ENCODE data around the gene PTPN23. TPM values are rescaled to one million over a fixed set of nuclear protein-coding genes. Genes with fewer than 3 reads are reported as not detected.

Gene PTPN23
- total and polyA plus RNA-seq, 10 of the 15 experiments (the other 5 are each of a cell fraction or from before 2014, with no cell fraction given), result 0.44 to 28.6 (median 4.4) TPM

DNA sequence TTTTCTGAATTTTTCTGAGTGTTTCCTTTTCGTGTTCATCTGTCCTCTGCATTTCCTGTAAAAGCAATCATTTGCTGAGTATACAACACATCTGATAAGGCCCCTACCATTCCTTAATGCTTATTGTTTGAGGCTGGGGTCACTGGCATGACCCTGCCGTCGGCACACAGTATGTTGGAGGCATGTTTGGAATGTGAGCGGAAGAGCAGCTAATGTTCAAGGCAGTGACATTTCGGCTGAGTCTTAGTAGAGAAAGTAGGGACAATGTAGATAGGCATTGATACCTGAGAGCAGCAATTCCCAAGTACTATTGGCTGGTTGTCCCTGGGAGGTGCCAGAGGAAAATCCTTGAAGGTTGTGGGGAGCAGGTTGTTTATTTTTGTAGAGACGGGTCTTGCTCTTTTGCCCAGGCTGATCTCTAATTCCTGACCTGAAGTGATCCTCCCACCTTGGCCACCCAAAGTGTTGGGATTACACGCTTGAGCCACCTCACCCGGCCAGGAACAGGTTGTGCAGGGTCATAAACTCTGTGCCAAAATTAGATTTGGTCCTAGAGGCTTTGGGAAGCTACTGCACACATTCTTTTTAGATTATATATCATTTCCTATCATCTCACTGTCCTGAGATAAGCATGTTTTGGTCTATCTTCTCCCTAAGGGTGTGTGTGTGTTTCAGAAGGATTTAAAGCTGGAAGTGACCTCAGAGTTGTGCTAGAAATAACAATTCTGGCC, 13.5 kb downstream of the PTPN23 start:
- POLR2A ChIA-PET, result no interaction called here
- no peak for TF ChIP-seq ZNF217 (IDR thresholded peaks at IDR 0.05)
- TF ChIP-seq RBBP5 (conservative IDR thresholded peaks at IDR 0.05), result no peak
- no peak for TF ChIP-seq BMI1 (IDR thresholded peaks at IDR 0.05; ENCODE audit: borderline replicate concordance)
- TF ChIP-seq IKZF2 (IDR thresholded peaks at IDR 0.05), result no peak
- TF ChIP-seq SPI1 (IDR thresholded peaks at IDR 0.05; ENCODE audit: borderline replicate concordance, insufficient read depth, low read depth, low read length), result no peak
- TF ChIP-seq NR2C2 (IDR thresholded peaks at IDR 0.05; ENCODE audit: borderline replicate concordance, control insufficient read depth, insufficient read length, low read depth), result no peak
- no peak for TF ChIP-seq TCF7 (IDR thresholded peaks at IDR 0.05; ENCODE audit: borderline replicate concordance)
- no peak for TF ChIP-seq NFYB (IDR thresholded peaks at IDR 0.05; ENCODE audit: insufficient read depth, low read depth, low read length)
- no peak for TF ChIP-seq NFYA (IDR thresholded peaks at IDR 0.05; ENCODE audit: borderline replicate concordance, low read depth, low read length)
- no peak for TF ChIP-seq EP300 (IDR thresholded peaks at IDR 0.05; ENCODE audit: borderline replicate concordance in 1 of 2, control insufficient read depth in 1 of 2, low read depth in 2 of 2, low read length in 2 of 2)
- no peak for TF ChIP-seq JUND (IDR thresholded peaks at IDR 0.05; ENCODE audit: low read depth, low read length)
- TF ChIP-seq ZBED1 (IDR thresholded peaks at IDR 0.05; ENCODE audit: borderline replicate concordance), result no peak
- no peak for TF ChIP-seq ZBTB33 (IDR thresholded peaks at IDR 0.05)
- TF ChIP-seq JUNB (IDR thresholded peaks at IDR 0.05), result no peak
- no peak for TF ChIP-seq IRF3 (IDR thresholded peaks at IDR 0.05)
- H3K36me3 ChIP-seq (ENCODE audit: control insufficient read depth in 2 of 2, insufficient read depth in 2 of 2, low read length in 1 of 2), result peaks cover 0 to 6% of the 10 kb centered on the region in 2 experiments; a peak in 2 of 4 replicates
- H3K4me3 ChIP-seq, result no peak overlapping the region
- H3K9me3 ChIP-seq (replicated peaks; ENCODE audit: control insufficient read depth, insufficient read depth, low read length), result no peaks in the 10 kb centered on the region
- intact Hi-C loops (cut with micrococcal nuclease; ENCODE audit: unreplicated experiment) (no loop called here), in situ Hi-C loops (cut with MboI) (no loop called here)
- DNase-seq (ENCODE audit: low read depth, low spot score) (no peak), ATAC-seq (no peak), FAIRE-seq (no peak)
- H4K20me1 ChIP-seq (ENCODE audit: control insufficient read depth, insufficient read depth), result no peaks in the 10 kb centered on the region
- 71% methylated on average over 8 of the region's 8 CpGs for WGBS (ENCODE audit: insufficient coverage, insufficient replicate concordance, low lambda C conversion rate, missing lambda C conversion rate)
- no peak overlapping the region for H2AFZ ChIP-seq (ENCODE audit: control insufficient read depth, low read depth, low read length)
- SMC1A ChIA-PET (ENCODE audit: uncharacterized antibody, unreplicated experiment), result no interaction called here
- CTCF ChIA-PET, result interaction anchor here (1.1 kb wide), 1 partner anchor 230 kb away, joined by 3 read pairs; no protein-coding TSS in a partner anchor
- H3K79me2 ChIP-seq (ENCODE audit: control insufficient read depth, insufficient read depth, low read length), result peaks cover 12% of the 10 kb centered on the region
- H3K27me3 ChIP-seq (replicated peaks in 1 of 2; ENCODE audit: control insufficient read depth in 2 of 2, insufficient read depth in 2 of 2, low read length in 1 of 2), result no peaks in the 10 kb centered on the region
- BruUV-seq (replicated peaks), result no TSS peak
- H3K4me2 ChIP-seq (ENCODE audit: control insufficient read depth, insufficient read depth), result no peak overlapping the region
- no peak overlapping the region for H3K27ac ChIP-seq (ENCODE audit: control insufficient read depth, insufficient read depth)
- no peak overlapping the region for H3K9ac ChIP-seq (ENCODE audit: control insufficient read depth, insufficient read depth, low read length)
- no peaks in the 10 kb centered on the region for H3K4me1 ChIP-seq (ENCODE audit: control insufficient read depth, insufficient read depth, low read length)
- RAD21 ChIA-PET (ENCODE audit: unreplicated experiment), result no interaction called here
